Fibroblast of lung (primary cell): ENCODE data around the gene PRPF39. TPM values are rescaled to one million over a fixed set of nuclear protein-coding genes. Genes with fewer than 3 reads are reported as not detected.

Experiments
- DNase-seq, 2 donors: peaks; one replicate each; pipeline versions ENCODE4 v3.0.0 to v3.0.0-alpha.2; 2010; ENCODE audit warnings: low read depth in 2 of 2
- H2AFZ ChIP-seq: 2 replicates; pipeline ENCODE4 v1.5.1; 2012; ENCODE audit warnings: low read length, control low read depth, inconsistent platforms
- H3K27ac ChIP-seq: 2 replicates; pipeline ENCODE4 v1.5.1; 2011; ENCODE audit warnings: low read length, control low read depth; ENCODE audit not compliant: insufficient read depth
- H3K27me3 ChIP-seq: 2 replicates; pipeline ENCODE4 v1.5.1; 2011; ENCODE audit warnings: mild to moderate bottlenecking, low read length; ENCODE audit not compliant: control insufficient read depth, insufficient read depth
- H3K36me3 ChIP-seq: 2 replicates; pipeline ENCODE4 v1.5.1; 2011; ENCODE audit warnings: low read length; ENCODE audit not compliant: control insufficient read depth, insufficient read depth
- H3K4me1 ChIP-seq: 2 replicates; pipeline ENCODE4 v1.5.1; 2011; ENCODE audit warnings: low read length; ENCODE audit not compliant: control insufficient read depth, insufficient read depth; ENCODE audit errors: extremely low read depth
- H3K4me2 ChIP-seq: 2 replicates; pipeline ENCODE4 v1.5.1; 2011; ENCODE audit warnings: low read length, control low read depth; ENCODE audit not compliant: insufficient read depth; ENCODE audit errors: extremely low read depth
- H3K4me3 ChIP-seq, 4 experiments: fragments of 200-600 bp in 1 of 4; sonication (generic) in 1 of 4; replicated peaks in 1 of 4; 2 replicates each; pipeline ENCODE4 v1.5.1; 2011 to 2016; ENCODE audit warnings: low read length in 4 of 4, low read depth in 3 of 4, mild to moderate bottlenecking in 3 of 4, control low read depth in 2 of 4, inconsistent platforms in 1 of 4, mixed read lengths in 1 of 4; ENCODE audit not compliant: insufficient read depth in 1 of 4; ENCODE audit errors: control extremely low read depth in 1 of 4
- H3K79me2 ChIP-seq: 2 replicates; pipeline ENCODE4 v1.5.1; 2012; ENCODE audit warnings: mild to moderate bottlenecking, low read length, inconsistent platforms; ENCODE audit not compliant: control insufficient read depth, insufficient read depth
- H3K9ac ChIP-seq: 2 replicates; pipeline ENCODE4 v1.5.1; 2011; ENCODE audit warnings: mild to moderate bottlenecking, low read length, control low read depth; ENCODE audit not compliant: insufficient read depth
- H3K9me3 ChIP-seq: 2 replicates; pipeline ENCODE4 v1.5.1; 2012; ENCODE audit warnings: low read depth, low read length; ENCODE audit not compliant: control insufficient read depth, insufficient read depth
- H4K20me1 ChIP-seq: 2 replicates; pipeline ENCODE4 v1.5.1; 2011; ENCODE audit warnings: low read length; ENCODE audit not compliant: control insufficient read depth, insufficient read depth; ENCODE audit errors: extremely low read depth
- EZH2 ChIP-seq: IDR thresholded peaks from 2 replicates; pipeline ENCODE4 v1.5.1; 2012; ENCODE audit warnings: low read length, control low read depth, mild to moderate bottlenecking; ENCODE audit errors: missing control alignments
- polyA plus RNA-seq, 2 donors: library from polyadenylated mRNA; depleted of rRNA in 1 of 2; stranded (reverse) in 1 of 2; unstranded in 1 of 2; fragments of >200 nt; gene quantifications; 2 replicates each; pipeline ENCODE4 v1.2.1, GENCODE V29; 2011 to 2012; ENCODE audit warnings: missing spikeins in 1 of 2
- total RNA-seq: library from RNA; depleted of rRNA; stranded (reverse); fragments of >200 nt; gene quantifications from 2 replicates; pipeline ENCODE4 v1.2.1, GENCODE V29; 2014
- TF ChIP-seq, protein P1 (sequence below), 2 donors: IDR thresholded peaks in 1 of 2; conservative IDR thresholded peaks in 1 of 2; 1 replicate in 1 of 2; 2 replicates in 1 of 2; pipeline ENCODE4 v1.5.1; 2011 to 2012; ENCODE audit warnings: low read length in 2 of 2, control low read depth in 1 of 2, inconsistent platforms in 1 of 2, low read depth in 1 of 2, mild to moderate bottlenecking in 1 of 2

PRPF39 gene
- total and polyA plus RNA-seq, 2 donors (not counting 1 experiment from before 2014, with no cell fraction given), result 28.4 to 28.5 TPM

DNA sequence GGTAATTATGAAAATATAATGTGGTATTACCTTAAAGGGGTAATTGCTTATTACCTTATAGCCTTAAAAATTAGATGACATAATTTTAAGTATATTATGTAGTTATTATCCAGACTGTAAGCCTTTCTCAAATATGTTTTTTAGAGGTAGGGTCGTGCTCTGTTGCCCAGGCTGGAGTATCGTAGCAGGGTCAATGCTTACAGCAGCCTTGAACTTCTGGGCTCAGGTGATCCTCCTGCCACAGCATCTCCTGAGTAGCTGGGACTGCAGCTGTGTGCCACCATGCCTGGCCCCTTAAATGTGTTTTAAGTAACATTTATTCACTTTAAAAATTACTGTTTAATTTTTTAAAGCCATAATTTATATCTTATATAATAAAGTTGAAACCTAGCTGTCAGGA, 10.4 kb downstream of the PRPF39 start:
- no peak overlapping the region for H3K27ac ChIP-seq
- H3K9ac ChIP-seq, result no peak overlapping the region
- H3K79me2 ChIP-seq, result peaks cover 55% of the 10 kb centered on the region
- H3K27me3 ChIP-seq, result no peaks in the 10 kb centered on the region
- H3K4me1 ChIP-seq, result no peaks in the 10 kb centered on the region
- TF ChIP-seq EZH2, result no peak
- TF ChIP-seq, protein P1, sequence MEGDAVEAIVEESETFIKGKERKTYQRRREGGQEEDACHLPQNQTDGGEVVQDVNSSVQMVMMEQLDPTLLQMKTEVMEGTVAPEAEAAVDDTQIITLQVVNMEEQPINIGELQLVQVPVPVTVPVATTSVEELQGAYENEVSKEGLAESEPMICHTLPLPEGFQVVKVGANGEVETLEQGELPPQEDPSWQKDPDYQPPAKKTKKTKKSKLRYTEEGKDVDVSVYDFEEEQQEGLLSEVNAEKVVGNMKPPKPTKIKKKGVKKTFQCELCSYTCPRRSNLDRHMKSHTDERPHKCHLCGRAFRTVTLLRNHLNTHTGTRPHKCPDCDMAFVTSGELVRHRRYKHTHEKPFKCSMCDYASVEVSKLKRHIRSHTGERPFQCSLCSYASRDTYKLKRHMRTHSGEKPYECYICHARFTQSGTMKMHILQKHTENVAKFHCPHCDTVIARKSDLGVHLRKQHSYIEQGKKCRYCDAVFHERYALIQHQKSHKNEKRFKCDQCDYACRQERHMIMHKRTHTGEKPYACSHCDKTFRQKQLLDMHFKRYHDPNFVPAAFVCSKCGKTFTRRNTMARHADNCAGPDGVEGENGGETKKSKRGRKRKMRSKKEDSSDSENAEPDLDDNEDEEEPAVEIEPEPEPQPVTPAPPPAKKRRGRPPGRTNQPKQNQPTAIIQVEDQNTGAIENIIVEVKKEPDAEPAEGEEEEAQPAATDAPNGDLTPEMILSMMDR (conservative IDR thresholded peaks at IDR 0.05 in 1 of 2, IDR thresholded peaks at IDR 0.05 in 1 of 2; ENCODE audit: low read depth in 1 of 2, low read length in 2 of 2), result no peak
- no peak overlapping the region for H3K4me3 ChIP-seq
- H3K36me3 ChIP-seq, result peaks cover 3% of the 10 kb centered on the region
- DNase-seq, result no peak
- no peak overlapping the region for H3K4me2 ChIP-seq
- H2AFZ ChIP-seq, result no peak overlapping the region
- no peaks in the 10 kb centered on the region for H3K9me3 ChIP-seq
- H4K20me1 ChIP-seq, result peaks cover 2% of the 10 kb centered on the region

DNA sequence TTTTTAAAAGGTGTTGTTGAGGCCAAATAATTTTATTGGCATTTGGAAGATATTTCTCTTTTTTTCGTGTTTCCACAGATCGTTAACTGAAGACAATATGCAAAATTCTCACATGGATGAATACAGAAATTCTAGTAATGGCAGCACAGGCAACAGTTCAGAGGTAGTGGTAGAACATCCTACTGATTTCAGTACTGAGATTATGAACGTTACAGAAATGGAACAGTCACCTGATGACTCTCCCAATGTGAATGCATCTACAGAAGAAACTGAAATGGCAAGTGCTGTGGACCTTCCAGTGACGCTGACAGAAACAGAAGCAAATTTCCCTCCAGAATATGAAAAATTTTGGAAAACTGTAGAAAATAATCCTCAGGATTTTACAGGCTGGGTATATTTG, 11.2 kb downstream of the PRPF39 start:
- H3K9ac ChIP-seq, result no peak overlapping the region
- H3K79me2 ChIP-seq, result peaks cover 47% of the 10 kb centered on the region
- H2AFZ ChIP-seq, result no peak overlapping the region
- H3K27me3 ChIP-seq, result no peaks in the 10 kb centered on the region
- DNase-seq, result no peak
- no peak overlapping the region for H3K27ac ChIP-seq
- TF ChIP-seq, protein P1 (conservative IDR thresholded peaks at IDR 0.05 in 1 of 2, IDR thresholded peaks at IDR 0.05 in 1 of 2; ENCODE audit: low read depth in 1 of 2, low read length in 2 of 2), result no peak
- no peak for TF ChIP-seq EZH2
- H3K4me2 ChIP-seq, result no peak overlapping the region
- no peak overlapping the region for H3K4me3 ChIP-seq
- H4K20me1 ChIP-seq, result peaks cover 2% of the 10 kb centered on the region
- H3K4me1 ChIP-seq, result no peaks in the 10 kb centered on the region
- no peaks in the 10 kb centered on the region for H3K9me3 ChIP-seq
- peaks cover 3% of the 10 kb centered on the region for H3K36me3 ChIP-seq

DNA sequence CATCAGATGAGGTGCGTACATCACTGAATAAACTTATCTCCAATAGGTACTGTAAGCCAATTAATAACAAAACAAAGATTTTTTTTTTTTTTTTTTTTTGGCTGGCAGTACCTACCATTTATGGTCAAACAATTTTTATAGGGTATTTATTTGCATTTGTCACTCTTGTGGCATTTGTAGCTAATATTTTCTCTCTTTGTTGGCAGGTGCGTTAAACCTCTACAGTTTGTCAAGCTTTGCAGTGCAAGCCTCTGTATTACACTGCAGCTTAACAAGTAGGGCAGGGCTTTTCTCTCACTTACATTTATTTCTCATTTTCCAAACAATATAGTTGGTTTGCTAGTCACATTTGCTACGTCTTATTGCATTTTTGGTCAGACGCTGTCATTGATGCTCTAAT, 12.3 kb downstream of the PRPF39 start:
- DNase-seq, result no peak
- Histone ChIP-seq H3K4me1 (no peaks in the 10 kb centered on the region), H3K9ac (no peak overlapping the region), H3K27ac (no peak overlapping the region), H4K20me1 (peaks cover 2% of the 10 kb centered on the region), H3K79me2 (peaks cover 36% of the 10 kb centered on the region), H3K27me3 (no peaks in the 10 kb centered on the region), H3K9me3 (no peaks in the 10 kb centered on the region), H2AFZ (no peak overlapping the region), H3K36me3 (peaks cover 3% of the 10 kb centered on the region), H3K4me3 (no peak overlapping the region), H3K4me2 (no peak overlapping the region)
- TF ChIP-seq, protein P1 (conservative IDR thresholded peaks at IDR 0.05 in 1 of 2, IDR thresholded peaks at IDR 0.05 in 1 of 2; ENCODE audit: low read depth in 1 of 2, low read length in 2 of 2), result no peak
- no peak for TF ChIP-seq EZH2
